Measurements from ENCODE around the gene ASB18.

ASB18 gene, protein sequence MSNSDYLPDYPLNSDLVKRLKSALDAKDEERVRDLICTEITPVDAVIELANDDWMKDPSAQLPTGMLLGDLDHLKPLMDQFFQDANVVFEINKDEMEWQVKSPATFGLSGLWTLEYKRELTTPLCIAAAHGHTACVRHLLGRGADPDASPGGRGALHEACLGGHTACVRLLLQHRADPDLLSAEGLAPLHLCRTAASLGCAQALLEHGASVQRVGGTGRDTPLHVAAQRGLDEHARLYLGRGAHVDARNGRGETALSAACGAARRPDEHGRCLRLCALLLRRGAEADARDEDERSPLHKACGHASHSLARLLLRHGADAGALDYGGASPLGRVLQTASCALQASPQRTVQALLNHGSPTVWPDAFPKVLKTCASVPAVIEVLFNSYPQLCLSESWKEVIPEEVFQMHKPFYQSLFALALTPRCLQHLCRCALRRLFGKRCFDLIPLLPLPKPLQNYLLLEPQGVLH

DNA sequence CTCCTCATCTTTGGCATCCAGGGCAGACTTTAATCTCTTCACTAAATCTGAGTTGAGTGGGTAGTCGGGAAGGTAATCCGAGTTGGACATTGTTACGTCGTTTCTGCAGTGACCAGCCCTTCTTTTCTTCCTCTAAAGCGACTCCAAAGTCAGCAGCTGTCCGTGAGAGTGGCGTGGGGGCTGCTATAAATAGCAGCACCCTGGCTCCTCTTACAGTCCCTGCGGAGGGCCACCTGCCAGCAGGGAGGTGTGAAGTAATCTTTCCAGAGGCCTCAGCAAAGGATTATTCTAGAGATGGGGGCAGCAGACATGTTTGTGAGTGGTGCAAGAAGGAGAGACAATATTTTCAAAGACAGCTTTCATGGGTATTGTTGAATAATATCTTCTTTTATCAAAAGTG, at the start of gene ASB18:
TSS of gene ASB18 (minus strand) at position 151 of the 400 bp plus-strand sequence. CDS start at position 90, 61 bp downstream.
- no peak within 1 kb of the TSS for H3K4me3 ChIP-seq
- no peak for DNase-seq (ENCODE audit: low spot score in 2 of 2)
- H3K4me1 ChIP-seq = no peaks in the 10 kb centered on the region
- in situ Hi-C loops (cut with MboI; ENCODE audit: low sequenced_read_pairs) = no loop called here
- H3K27me3 ChIP-seq (ENCODE audit: low read depth) = peaks cover 6% of the 10 kb centered on the region; the same call in 1 of the 2 replicates
- H3K9me3 ChIP-seq = no peaks in the 10 kb centered on the region
- H3K36me3 ChIP-seq (replicated peaks) = no peaks in the 10 kb centered on the region

DNA sequence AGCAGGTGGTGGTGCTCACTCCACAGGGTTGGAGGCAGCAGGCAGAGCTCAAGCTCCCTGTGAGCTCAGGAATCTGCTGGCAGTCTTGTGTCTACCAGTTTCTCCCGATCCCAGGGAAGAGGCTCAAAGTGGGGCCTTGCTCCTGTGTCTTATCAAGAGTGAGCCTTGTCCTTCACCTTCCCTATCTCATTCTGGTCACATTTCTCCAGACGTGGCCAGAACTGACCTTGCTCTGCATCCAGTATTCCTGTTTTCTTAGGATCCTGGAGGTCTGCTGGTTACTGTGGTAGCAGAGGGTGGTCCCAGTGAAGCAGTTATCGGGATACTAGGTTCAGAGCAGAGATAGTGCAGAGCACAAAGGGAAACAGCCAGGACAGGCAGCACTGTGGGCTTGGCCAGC, 47.1 kb upstream of the ASB18 start:
- in situ Hi-C loops (cut with MboI; ENCODE audit: low sequenced_read_pairs) = no loop called here
- Histone ChIP-seq H3K9me3 (no peaks in the 10 kb centered on the region), H3K36me3 (replicated peaks) (no peaks in the 10 kb centered on the region), H3K4me3 (no peak overlapping the region), H3K27me3 (ENCODE audit: low read depth) (no peaks in the 10 kb centered on the region; the same call in 1 of the 2 replicates), H3K4me1 (no peaks in the 10 kb centered on the region)
- DNase-seq (ENCODE audit: low spot score in 2 of 2) = no peak

DNA sequence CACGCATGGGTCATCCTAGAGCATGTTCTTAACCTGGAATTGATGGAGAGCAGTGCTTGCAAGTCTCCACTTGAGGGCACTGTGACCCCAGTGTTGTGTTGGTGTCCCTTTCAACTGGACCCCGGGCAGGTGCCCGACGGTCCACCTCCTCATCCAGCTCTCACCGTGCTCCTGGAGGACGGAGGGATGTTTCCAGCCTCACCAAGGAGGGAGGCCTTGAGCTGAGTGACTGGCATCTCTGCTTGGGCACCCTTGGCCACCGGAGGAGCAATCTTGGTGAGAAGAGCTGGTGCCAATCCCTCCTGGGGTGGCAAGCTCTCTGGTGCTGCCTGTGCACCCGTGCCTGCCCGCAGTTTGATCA, 45.4 kb upstream of the ASB18 start:
- Histone ChIP-seq H3K36me3 (replicated peaks) (no peaks in the 10 kb centered on the region), H3K27me3 (ENCODE audit: low read depth) (no peaks in the 10 kb centered on the region), H3K4me3 (no peak overlapping the region), H3K4me1 (no peaks in the 10 kb centered on the region), H3K9me3 (no peaks in the 10 kb centered on the region)
- DNase-seq (ENCODE audit: low spot score in 2 of 2) = peak; percentile 11 to 49
- in situ Hi-C loops (cut with MboI; ENCODE audit: low sequenced_read_pairs) = no loop called here

DNA sequence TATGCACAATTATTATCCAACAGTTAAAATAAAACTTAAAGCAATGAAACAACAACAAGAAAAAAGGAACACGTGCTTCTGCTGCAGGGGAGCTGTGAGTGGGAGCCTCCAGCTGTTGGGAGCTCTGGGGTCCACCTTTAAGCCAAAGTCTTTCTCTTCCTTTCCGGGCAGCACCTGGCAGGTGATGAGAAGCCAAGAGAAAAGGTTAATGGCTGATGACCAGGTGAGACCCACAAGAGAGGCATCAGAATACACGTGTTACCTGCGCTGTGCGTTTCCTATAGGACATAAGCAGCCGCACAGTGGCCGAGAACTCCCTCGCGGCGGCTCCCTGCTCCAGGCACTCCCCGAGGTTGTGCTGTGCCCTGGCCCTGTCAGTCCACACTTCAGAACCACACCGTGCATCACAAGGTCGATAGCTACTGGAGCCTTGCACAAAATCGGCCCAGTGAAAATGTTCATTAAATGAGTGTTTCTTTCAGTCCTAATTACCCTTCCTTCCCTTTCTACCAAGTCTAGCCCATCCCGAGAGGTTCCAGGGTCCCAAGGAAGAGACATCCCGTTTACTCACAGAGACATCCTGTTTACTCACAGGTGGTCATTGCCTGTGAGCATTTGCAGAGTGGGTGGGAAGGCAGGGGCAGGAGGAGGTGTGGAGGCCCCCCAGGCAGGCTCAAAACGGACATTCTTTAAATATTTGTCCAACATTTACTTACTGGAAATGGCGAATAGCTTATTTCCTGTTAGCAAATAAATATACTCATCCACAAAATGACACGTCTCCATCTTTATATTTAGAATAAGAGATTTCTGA, 44.9 kb upstream of the ASB18 start:
- Histone ChIP-seq H3K27me3 (ENCODE audit: low read depth) (no peaks in the 10 kb centered on the region), H3K4me1 (no peaks in the 10 kb centered on the region), H3K4me3 (no peak overlapping the region), H3K36me3 (replicated peaks) (no peaks in the 10 kb centered on the region), H3K9me3 (no peaks in the 10 kb centered on the region)
- in situ Hi-C loops (cut with MboI; ENCODE audit: low sequenced_read_pairs) = no loop called here
- DNase-seq (ENCODE audit: low spot score in 2 of 2) = no peak

DNA sequence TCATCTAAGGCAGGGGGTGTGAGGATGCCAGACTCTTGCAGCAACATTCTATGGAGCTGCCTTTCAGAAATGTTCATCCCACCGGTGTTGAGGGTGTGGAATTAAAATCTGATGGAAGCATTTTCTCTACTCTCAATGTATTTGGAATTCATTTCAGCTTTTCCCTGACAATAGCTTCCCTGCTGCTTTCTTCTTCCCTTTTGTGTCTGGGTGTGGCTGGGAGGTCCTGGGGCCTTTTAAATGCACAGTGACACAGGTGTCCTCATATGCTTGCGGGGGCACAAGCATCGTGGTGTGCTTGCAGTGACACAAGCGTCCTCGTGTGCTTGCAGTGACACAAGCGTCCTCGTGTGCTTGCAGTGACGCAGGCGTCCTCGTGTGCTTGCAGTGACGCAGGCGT, 43.4 kb upstream of the ASB18 start:
- Histone ChIP-seq H3K9me3 (no peaks in the 10 kb centered on the region), H3K36me3 (replicated peaks) (no peaks in the 10 kb centered on the region), H3K27me3 (ENCODE audit: low read depth) (no peaks in the 10 kb centered on the region), H3K4me3 (no peak overlapping the region), H3K4me1 (no peaks in the 10 kb centered on the region)
- in situ Hi-C loops (cut with MboI; ENCODE audit: low sequenced_read_pairs) = no loop called here
- DNase-seq (ENCODE audit: low spot score in 2 of 2) = no peak

DNA sequence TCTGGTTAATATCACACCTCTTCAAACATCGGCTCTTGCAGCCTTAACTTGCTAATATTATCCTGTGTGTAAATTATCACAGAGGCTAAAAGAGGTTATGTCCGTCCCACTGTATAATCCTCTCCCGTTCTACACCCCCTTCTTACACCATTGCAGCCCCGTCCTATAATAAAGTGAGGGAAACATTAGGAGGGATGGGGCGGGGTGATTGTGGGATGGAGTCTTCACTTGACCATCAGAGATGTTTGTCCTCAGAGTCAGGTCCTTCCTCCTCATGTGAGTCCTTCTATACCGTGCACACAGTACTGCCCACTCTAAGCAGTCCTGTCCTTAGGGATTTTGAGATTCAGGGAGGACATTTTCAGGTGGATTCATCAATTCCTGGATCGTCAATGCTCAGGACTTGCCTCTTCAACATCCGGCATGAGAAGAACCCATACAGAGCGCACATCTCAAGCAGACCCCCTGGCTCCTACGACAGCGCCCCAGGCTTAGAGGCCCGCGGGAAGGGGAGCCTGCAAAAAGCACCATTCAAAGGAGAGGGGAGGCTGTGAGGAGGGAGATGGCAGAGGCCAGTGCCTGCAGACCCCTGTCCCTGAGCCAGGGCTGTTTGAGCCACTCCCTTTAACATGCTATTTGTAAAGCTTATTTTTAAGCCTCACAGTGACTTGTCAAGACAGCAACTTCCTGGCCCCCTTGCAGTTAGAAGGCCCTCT, 42.8 kb upstream of the ASB18 start:
- no peaks in the 10 kb centered on the region for H3K4me1 ChIP-seq
- no peak for DNase-seq (ENCODE audit: low spot score in 2 of 2)
- in situ Hi-C loops (cut with MboI; ENCODE audit: low sequenced_read_pairs) = no loop called here
- no peaks in the 10 kb centered on the region for H3K9me3 ChIP-seq
- no peak overlapping the region for H3K4me3 ChIP-seq
- no peaks in the 10 kb centered on the region for H3K27me3 ChIP-seq (ENCODE audit: low read depth)
- H3K36me3 ChIP-seq (replicated peaks) = no peaks in the 10 kb centered on the region

DNA sequence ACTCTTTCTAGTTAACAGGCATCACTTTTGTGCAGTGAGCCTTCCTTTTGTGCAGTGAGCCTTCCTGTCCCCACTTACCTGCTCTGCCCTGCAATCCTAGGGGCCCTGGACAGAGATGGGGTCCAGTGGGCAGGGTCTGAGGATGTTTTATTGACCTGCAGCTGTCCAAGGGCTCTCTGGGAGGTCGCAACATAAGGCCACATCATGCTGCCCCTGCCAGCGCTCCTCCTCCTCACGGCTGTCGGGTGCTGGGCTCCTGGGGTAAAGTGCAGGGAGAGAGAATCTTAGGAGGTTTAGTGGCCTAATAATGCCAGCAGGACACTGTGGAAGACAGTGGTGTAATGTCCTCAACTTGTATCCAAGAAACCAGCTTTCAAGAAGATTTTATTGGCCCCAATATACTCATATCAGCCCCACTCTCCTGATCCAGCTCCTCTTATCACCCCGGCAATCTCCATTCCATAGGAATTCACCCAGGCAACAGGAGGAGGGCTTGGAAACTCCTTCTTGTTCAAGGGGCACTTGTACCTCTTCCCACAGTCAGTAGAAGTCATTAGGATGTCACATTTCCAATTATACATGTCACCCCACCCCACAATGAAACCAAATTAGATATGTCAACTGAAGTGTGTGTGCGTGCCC, 41.9 kb upstream of the ASB18 start:
- Histone ChIP-seq H3K27me3 (ENCODE audit: low read depth) (no peaks in the 10 kb centered on the region), H3K4me3 (no peak overlapping the region), H3K36me3 (replicated peaks) (no peaks in the 10 kb centered on the region), H3K9me3 (no peaks in the 10 kb centered on the region), H3K4me1 (no peaks in the 10 kb centered on the region)
- in situ Hi-C loops (cut with MboI; ENCODE audit: low sequenced_read_pairs) = no loop called here
- no peak for DNase-seq (ENCODE audit: low spot score in 2 of 2)

DNA sequence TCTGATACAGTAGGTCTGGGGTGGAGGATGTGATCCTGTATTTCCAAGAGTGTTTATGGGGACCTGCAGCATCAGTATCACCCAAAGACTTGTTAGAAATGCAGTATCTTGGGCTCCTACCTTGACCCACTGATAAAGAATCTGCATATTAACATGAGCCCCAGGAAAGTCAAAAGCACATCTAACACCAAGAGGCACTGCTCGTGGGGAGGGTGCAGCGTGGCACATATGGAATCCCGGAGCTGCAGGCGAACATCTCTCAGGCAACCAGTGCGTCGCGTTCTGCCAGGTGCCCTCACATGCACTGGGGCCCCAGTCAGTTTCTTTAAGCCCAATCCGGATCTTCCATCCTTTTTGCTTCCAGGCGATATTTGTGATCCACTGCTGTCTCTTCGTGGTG, 41.3 kb upstream of the ASB18 start:
- H3K9me3 ChIP-seq = no peaks in the 10 kb centered on the region
- in situ Hi-C loops (cut with MboI; ENCODE audit: low sequenced_read_pairs) = no loop called here
- no peaks in the 10 kb centered on the region for H3K36me3 ChIP-seq (replicated peaks)
- no peaks in the 10 kb centered on the region for H3K4me1 ChIP-seq
- H3K27me3 ChIP-seq (ENCODE audit: low read depth) = no peaks in the 10 kb centered on the region
- no peak for DNase-seq (ENCODE audit: low spot score in 2 of 2)
- H3K4me3 ChIP-seq = no peak overlapping the region

DNA sequence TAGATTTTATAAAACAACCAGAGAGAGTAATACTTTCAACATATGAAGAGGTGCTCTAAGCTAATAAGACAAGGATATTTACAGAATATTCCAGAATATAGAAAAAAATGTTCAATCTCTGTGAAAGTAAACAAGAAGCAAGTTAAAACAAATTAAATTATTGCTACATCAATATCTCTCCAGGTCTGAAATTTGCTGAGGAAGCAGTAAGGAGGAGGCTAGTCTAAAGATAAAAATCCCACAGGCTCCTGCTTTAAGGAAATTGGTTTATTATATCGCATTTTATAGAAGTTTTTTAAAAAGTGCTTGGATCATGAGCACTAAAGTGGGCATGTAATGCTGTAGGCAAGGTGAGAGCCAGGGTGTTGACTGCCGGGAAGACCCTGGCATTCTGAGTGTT, 39.7 kb upstream of the ASB18 start:
- Histone ChIP-seq H3K36me3 (replicated peaks) (no peaks in the 10 kb centered on the region), H3K4me3 (no peak overlapping the region), H3K27me3 (ENCODE audit: low read depth) (no peaks in the 10 kb centered on the region), H3K9me3 (no peaks in the 10 kb centered on the region), H3K4me1 (no peaks in the 10 kb centered on the region)
- no peak for DNase-seq (ENCODE audit: low spot score in 2 of 2)
- in situ Hi-C loops (cut with MboI; ENCODE audit: low sequenced_read_pairs) = no loop called here

DNA sequence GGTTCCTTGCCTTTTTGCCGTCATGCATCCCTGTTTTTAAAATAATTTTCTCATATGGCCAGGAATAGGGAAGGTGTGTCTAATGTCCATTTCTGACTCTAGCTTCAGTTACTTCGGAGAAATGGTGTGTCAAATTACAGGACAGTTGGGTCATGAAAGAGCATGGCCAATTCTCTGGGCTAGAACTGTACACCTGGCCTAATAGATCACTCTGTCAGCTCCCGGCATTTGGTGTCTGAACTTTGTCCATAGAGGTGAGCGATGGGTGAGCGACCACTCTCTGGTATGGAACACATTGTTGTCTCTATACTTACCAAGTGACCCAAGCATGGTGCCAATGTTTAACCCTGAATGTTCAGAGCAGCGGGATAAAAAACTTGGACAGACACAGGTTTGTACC, 38.3 kb upstream of the ASB18 start:
- no peak overlapping the region for H3K4me3 ChIP-seq
- H3K9me3 ChIP-seq = no peaks in the 10 kb centered on the region
- DNase-seq (ENCODE audit: low spot score in 2 of 2) = no peak
- 0 out of 2 replicates have a peak, but pooled peaks cover 1% of the 10 kb centered on the region for H3K27me3 ChIP-seq (ENCODE audit: low read depth)
- in situ Hi-C loops (cut with MboI; ENCODE audit: low sequenced_read_pairs) = no loop called here
- no peaks in the 10 kb centered on the region for H3K36me3 ChIP-seq (replicated peaks)
- no peaks in the 10 kb centered on the region for H3K4me1 ChIP-seq

DNA sequence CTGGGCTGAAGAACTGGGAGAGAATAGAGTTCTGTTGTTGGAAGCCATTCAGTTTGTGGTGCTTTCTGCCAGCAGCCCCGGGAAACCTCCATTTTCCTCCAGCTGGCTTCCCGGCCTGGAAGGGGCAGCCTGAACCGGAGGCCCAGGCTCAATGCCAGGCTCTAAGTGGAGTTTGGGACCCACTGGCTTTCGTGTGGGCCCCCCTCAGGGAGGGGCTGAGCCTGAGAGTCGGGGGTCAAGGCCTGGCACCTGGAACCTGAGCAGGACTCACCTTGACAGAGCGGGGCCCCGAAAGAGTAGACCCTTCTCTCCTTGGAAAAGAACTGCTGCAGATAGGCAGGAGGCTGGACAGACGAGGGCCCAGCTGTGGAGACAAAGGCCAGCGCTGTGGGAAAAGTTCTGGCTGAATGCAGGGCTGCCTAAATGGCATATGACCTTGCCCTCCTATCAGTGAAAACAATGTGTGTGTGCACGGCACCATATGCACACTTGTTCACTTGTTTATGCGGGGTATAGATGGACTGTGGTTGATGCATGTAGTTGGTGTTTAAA, 34.8 kb upstream of the ASB18 start:
- in situ Hi-C loops (cut with MboI; ENCODE audit: low sequenced_read_pairs) = no loop called here
- no peaks in the 10 kb centered on the region for H3K9me3 ChIP-seq
- no peaks in the 10 kb centered on the region for H3K4me1 ChIP-seq
- no peak for DNase-seq (ENCODE audit: low spot score in 2 of 2)
- H3K4me3 ChIP-seq = no peak overlapping the region
- H3K36me3 ChIP-seq (replicated peaks) = no peaks in the 10 kb centered on the region
- H3K27me3 ChIP-seq (ENCODE audit: low read depth) = 0 out of 2 replicates have a peak, but pooled peaks cover 4% of the 10 kb centered on the region

DNA sequence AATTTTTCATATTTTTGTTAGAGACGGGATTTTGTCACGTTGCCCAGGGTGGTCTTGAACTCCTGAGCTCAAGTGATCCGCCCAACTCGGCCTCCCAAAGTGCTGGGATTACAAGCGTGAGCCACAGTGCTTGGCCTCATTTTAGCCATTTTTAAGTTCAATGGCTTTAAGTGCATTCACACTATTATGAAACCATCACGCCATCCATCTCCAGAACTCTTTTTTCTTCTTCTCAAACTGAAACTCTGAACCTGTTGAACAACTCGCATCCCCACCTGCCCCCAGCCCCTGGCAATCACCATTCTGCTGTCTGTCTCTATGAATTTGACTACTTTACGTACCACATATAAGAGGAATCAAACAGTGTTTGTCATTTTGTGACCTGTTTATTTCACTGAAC, 31.3 kb upstream of the ASB18 start:
- Histone ChIP-seq H3K4me3 (no peak overlapping the region), H3K27me3 (ENCODE audit: low read depth) (0 out of 2 replicates have a peak, but pooled peaks cover 6% of the 10 kb centered on the region), H3K4me1 (no peaks in the 10 kb centered on the region), H3K36me3 (replicated peaks) (no peaks in the 10 kb centered on the region), H3K9me3 (no peaks in the 10 kb centered on the region)
- DNase-seq (ENCODE audit: low spot score in 2 of 2) = no peak
- in situ Hi-C loops (cut with MboI; ENCODE audit: low sequenced_read_pairs) = no loop called here

DNA sequence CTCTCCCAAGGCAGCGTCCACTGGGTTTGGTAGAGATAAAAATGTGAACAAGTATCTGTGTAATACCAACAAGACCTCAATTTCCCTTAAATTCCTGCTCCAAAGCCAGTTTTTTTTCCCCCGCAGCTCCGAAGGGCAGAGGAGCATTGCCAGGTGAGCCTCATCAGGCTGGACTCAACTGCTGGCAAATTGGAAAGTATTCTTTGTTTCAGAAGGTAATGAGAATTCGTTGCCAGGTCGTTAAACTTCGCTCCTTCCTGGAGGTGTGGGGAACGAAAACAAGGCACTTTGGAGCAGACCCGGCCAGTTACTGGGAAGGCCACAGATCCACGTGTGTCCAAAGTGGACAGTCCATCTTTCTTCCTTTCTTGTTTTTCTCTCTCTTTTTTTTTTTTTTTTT, 30.4 kb upstream of the ASB18 start:
- H3K4me1 ChIP-seq = no peaks in the 10 kb centered on the region
- no peak overlapping the region for H3K4me3 ChIP-seq
- H3K27me3 ChIP-seq (ENCODE audit: low read depth) = 0 out of 2 replicates have a peak, but pooled peaks cover 6% of the 10 kb centered on the region
- H3K9me3 ChIP-seq = no peaks in the 10 kb centered on the region
- DNase-seq (ENCODE audit: low spot score in 2 of 2) = no peak
- H3K36me3 ChIP-seq (replicated peaks) = no peaks in the 10 kb centered on the region
- in situ Hi-C loops (cut with MboI; ENCODE audit: low sequenced_read_pairs) = no loop called here
